ENCODE data around the gene CFAP92.

Gene CFAP92

GRCh38 chr3:129005526-129006303 is 11.8 kb upstream of the CFAP92 start:
- DNase-seq: no peak

DNA sequence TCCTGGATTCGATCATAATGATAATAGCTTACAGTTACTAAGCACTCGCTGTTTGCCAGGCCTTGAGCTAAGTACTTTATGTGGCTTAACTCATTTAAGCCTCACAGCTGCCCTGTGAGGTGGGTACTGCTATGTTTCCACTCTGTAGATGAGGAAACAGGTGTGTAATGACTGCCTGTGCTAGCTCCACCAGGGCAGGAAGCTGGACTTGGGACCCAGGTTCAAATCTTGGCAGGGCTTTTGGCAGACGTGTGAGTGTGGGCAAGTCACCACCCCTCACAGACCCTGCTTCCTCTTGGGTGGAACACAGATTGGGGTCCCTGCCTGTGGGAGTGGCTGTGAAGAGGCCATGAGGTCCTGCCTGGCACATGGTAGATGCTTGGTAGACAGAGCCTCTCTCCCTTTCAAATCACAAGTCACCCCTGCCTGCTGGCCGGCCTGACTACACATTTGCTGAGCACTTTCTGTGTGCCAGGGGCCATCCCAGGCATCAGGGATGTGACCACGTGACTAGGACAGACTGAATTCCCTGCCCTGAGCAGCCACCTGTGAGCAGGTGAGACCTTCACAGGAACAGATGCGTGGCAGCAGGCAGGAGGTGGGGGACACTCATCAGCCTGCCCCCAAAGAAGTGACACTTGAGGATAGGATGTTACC is 10.9 kb upstream of the CFAP92 start:
- DNase-seq: no peak

- DNase-seq: peak; percentile 62
Observed at GRCh38 chr3:129003578-129004112, 9.8 kb upstream of the CFAP92 start.

DNA sequence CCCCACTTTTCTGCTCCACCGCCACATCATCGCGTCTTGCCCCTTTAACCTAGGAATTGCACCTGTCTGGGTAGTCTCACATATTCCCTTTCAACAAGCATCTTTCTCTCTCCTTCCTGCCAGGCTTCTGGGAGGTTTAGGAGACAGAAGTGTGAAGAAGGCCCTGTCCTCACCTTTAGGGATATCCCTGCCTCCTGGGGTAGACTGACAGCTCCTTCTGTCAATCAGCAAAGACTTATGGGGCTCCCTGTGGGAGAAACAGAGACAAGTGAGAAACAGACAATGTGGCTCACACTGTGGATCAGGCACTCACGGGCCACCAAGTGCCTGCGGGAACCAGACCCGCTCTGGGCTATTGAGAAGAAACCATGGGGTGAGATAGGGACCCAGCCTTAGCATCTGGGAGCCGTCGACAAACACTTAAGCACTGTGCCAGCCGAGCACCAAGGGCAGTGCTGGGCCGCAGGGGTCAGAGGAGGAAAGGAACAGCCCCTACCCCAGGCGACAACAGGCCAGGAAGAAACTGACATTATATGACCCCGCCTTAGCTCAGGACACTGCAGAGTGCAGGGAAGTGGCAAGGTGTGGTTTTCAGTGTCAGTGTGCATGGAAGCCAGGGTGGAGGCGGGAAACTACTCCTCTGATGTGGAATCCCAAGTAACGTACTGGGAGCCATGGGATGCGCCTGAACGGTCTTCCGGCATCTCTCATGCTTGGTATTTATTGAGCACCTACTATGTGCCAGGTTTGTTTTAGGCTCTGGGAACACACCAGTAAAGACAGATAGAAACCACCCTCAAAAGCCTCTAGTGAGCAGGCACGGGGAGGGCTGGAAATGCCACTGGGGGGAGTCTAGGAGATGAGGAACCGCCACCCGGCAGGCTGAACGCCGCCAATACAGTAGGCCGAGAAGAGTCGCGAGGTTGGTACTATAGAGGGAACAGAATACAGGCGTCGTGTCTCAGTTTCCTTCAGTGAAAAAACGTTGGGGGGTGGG is 9.0 kb upstream of the CFAP92 start:
- no peak for DNase-seq

GRCh38 chr3:129001806-129002572 is 8.1 kb upstream of the CFAP92 start:
- DNase-seq: peak; percentile 18

DNA sequence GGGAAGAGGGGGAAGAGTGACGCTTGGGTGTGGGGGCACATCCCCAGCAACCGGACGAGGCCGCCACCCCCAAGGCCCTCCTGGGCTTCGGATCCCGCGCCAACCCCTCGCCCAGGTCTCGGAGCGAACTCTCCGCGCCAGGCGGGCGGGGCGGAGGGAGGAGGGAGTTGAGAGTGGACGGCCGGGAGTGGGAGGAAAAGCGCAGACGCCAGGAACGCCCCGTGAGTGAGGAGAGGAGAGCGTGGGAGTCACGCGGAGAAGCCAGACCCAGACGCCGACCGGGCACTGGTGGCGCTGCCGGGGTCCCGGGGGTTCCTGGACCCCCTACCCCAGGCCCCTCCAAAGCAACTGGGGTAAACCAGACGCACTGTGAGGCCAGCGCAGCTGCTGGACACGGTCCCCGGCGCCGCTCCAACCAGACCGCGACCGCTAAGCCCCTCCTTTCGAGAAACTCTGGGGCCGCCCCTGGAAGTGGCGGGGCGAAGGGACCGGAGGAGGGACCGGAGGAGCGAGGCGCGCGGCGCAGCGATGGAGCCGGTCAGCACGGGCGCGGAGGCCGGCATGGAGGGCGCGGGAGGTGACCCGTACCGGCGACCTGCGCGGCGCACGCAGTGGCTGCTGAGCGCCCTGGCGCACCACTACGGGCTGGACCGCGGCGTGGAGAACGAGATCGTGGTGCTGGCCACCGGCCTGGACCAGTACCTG is 7.4 kb upstream of the CFAP92 start, which contains the start of gene EFCC1:
EFCC1 (plus strand) TSS at position 204 of the 705 bp plus-strand sequence; CDS start at position 529, 325 bp downstream.
- DNase-seq: no peak

DNA sequence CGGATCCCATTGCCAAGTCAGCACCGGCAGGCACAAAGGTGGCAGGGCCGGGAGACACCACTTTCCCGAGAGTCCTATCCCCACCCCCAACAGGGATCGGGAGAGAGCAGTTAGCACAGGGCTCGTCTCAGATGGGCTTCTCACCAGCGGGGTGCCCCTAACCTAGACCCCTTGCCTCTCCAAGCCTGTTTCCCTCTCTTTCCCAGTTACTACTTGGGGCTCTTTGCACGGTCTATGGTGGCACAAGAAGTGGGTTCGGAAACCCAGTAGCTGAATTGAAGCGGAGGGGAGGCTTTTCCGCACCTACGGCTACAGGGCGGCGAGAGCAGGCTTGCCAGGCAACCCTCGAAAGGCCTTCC is 6.8 kb upstream of the CFAP92 start:
- no peak for DNase-seq

GRCh38 chr3:128999102-128999501 is 5.2 kb upstream of the CFAP92 start:
- DNase-seq: no peak

GRCh38 chr3:128998561-128998960 is 4.7 kb upstream of the CFAP92 start:
- DNase-seq: no peak

DNA sequence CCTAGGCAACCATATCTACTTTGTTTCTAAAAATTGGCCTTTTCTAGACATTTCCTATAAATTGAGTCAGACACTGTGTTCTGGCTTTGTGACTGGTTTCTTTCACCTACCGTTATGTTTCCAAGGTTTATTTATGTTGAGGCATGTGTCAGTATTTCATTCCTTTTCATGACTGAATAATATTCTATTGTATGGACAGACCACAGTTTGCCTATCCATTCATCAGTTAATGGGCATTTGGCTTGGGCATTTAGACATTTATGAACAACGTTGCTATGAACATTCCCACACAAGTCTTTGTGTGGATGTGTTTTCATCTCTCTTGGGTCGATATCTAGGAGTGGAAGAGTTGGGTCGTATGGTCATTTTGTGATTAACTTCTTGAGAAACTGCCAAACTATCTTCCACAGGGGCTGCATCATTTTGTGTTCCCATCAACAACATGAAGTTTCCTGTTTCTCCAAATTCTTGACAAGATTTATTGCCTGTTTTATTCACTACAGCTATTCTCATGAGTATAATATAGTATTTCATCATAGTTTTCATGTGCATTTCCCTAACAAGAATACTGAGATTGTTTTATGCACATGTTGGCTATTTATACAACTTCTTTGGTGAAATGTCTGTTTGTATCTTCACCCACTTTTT is 3.7 kb upstream of the CFAP92 start:
- DNase-seq: no peak

- no peak for DNase-seq
Observed at GRCh38 chr3:128996726-128997125, 2.9 kb upstream of the CFAP92 start.

GRCh38 chr3:128996200-128996599 is 2.3 kb upstream of the CFAP92 start:
- no peak for DNase-seq

DNA sequence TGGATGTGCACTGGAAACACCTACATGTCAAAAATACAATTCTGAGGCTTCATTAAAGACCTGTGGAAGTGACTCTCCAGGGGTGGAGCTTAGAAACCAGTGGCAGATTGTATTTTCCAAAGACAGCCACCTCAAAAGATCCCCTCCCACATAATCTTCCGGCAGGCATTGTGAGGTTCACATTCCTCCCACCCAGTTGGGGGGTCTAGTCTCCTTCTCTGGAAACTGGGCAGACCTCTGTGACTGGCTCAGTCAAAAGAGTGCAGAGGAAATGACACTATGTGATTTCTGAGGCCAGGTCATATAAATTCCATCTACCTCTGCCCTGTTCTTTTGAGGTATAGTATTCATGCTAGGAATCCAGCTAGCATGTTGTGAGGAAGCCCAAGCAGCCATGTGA is 1.9 kb upstream of the CFAP92 start:
- DNase-seq: no peak

- DNase-seq: no peak
Observed at GRCh38 chr3:128994581-128995546, 988 bp upstream of the CFAP92 start.

- DNase-seq: no peak
Observed at GRCh38 chr3:128994173-128994512, 267 bp upstream of the CFAP92 start.

GRCh38 chr3:128992926-128993460 is 883 bp downstream of the CFAP92 start:
- DNase-seq: no peak

DNA sequence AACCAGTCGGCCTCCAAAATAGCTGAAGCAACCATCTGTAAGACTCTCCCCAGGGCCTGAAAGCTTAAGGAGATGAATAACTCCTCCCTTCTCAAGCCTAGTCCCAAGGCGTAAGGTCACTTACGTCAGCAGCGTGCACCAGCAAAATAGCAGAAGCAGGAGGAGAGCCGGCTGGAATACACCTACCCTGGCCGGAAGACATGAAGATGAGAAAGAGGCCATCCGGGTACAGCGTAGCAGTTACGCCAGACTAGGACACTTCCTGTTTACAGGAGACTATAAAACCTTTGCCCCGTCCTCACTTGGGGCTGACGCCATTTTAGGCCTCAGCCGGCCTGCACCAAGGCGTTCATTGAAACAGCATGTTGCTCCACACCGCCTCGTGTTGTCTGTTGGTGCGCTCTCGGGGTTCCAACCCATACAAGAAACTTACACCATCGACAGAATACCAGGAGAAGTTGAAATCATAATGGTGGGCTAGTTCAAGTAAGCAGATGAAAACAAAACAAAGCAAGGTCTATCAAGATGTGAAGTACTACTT is 2.5 kb downstream of the CFAP92 start:
- DNase-seq: no peak

- DNase-seq: no peak
Observed at GRCh38 chr3:128988286-128988685, 5.6 kb downstream of the CFAP92 start.

Data from CD4-positive, alpha-beta T cell treated with Interleukin-21 for 1 hour (primary cell).